ENCODE measurements around the gene FN3KRP. TPM values are rescaled to one million over a fixed set of nuclear protein-coding genes. Genes with fewer than 3 reads are reported as not detected.
A peak's percentile ranks its signal among the peaks of the same experiment; 100 is the strongest.

The FN3KRP gene
- total RNA-seq (2013), result 11.3 TPM
- 10 to 100 TPM; 16.5 to 24.8 (median 23.2) TPM for polyA plus RNA-seq
- polyA minus RNA-seq, result 5.3 and 5.7 TPM in 2 replicates
- 1.3 to 8.4 (median 6.0) reads per million in 11 experiments for total RNA-seq

- H3K9me3 ChIP-seq (replicated peaks in 1 of 2; ENCODE audit: control insufficient read depth in 1 of 2, insufficient read depth in 1 of 2, low read length in 2 of 2), result no peaks in the 10 kb centered on the region
- peak within 1 kb of the TSS; percentile 75 for H3K4me2 ChIP-seq (replicated peaks; ENCODE audit: extremely low read depth, low read length, poor library complexity, severe bottlenecking)
- H4K20me1 ChIP-seq (ENCODE audit: insufficient read depth, low read length), result no peaks in the 10 kb centered on the region
- H3K4me3 ChIP-seq (replicated peaks in 1 of 3; ENCODE audit: low read depth in 2 of 3, low read length in 3 of 3), result peak within 1 kb of the TSS; percentile 69 to 88 (median 84)
- TF ChIP-seq CTCF (IDR thresholded peaks at IDR 0.05), result no peak
- WGBS (ENCODE audit: insufficient coverage), result under 1% methylated on average over 53 of the region's 75 CpGs
- Mint-ChIP-seq H3K4me3 (peak within 1 kb of the TSS; percentile 96 to 98), H3K27me3 (ENCODE audit: low read depth in 3 of 3) (peaks cover 2 to 10% (median 4%) of the 10 kb centered on the region in 3 donors), H3K36me3 (peaks cover 23 to 26% of the 10 kb centered on the region in 2 donors), H3K27ac (peak within 1 kb of the TSS; percentile 70 to 92 (median 77)), H3K9me3 (peaks cover 0 to 2% (median 0%) of the 10 kb centered on the region in 7 donors), H3K4me1 (peaks cover 20% of the 10 kb centered on the region)
- H3K27me3 ChIP-seq (ENCODE audit: control insufficient read depth in 2 of 2, insufficient read depth in 2 of 2, low read length in 2 of 2), result no peaks in the 10 kb centered on the region
- DNase-seq, result peak; percentile 88 to 93 (median 93)
- H3K36me3 ChIP-seq (replicated peaks in 1 of 2; ENCODE audit: control insufficient read depth in 1 of 2, insufficient read depth in 2 of 2, low read length in 2 of 2), result peaks cover 19 to 26% of the 10 kb centered on the region in 2 donors
- intact Hi-C loops (cut with micrococcal nuclease), result loop anchor here (5.0 kb wide), 2 partner anchors 36 to 69 kb away; partner anchors contain the start of genes TBCD (in 1 of the 2) and WDR45B (in 1 of the 2)
- H3K79me2 ChIP-seq (ENCODE audit: insufficient read depth, low read length), result peaks cover 13% of the 10 kb centered on the region
- H3K4me1 ChIP-seq (ENCODE audit: control insufficient read depth in 1 of 2, insufficient read depth in 2 of 2, low read length in 2 of 2), result peaks cover 17 to 20% of the 10 kb centered on the region in 2 donors
- peak within 1 kb of the TSS in 1 of 2 donors; percentile 59 for H3K27ac ChIP-seq (ENCODE audit: low read depth in 1 of 2, low read length in 2 of 2)
- peak within 1 kb of the TSS; percentile 90 for H2AFZ ChIP-seq (ENCODE audit: insufficient read depth, low read depth, low read length, poor library complexity, severe bottlenecking)
- peak within 1 kb of the TSS; percentile 67 for H3K9ac ChIP-seq (ENCODE audit: insufficient read depth, low read length, poor library complexity, severe bottlenecking)
These were observed at the start of gene FN3KRP for GRCh38 chr17:82716203-82717010. TSS of gene FN3KRP (plus strand) at chr17:82716706. CDS start at chr17:82716756, 50 bp downstream.

GRCh38 chr17:82666931-82667667 is 49.4 kb upstream of the FN3KRP start:
- Histone ChIP-seq H3K4me3 (replicated peaks in 1 of 3; ENCODE audit: low read depth in 2 of 3, low read length in 3 of 3) (no peak overlapping the region), H3K4me1 (ENCODE audit: control insufficient read depth in 1 of 2, insufficient read depth in 2 of 2, low read length in 2 of 2) (peaks cover 3 to 8% of the 10 kb centered on the region in 2 donors), H3K79me2 (ENCODE audit: insufficient read depth, low read length) (no peaks in the 10 kb centered on the region), H3K27ac (ENCODE audit: low read depth in 1 of 2, low read length in 2 of 2) (no peak overlapping the region), H3K36me3 (replicated peaks in 1 of 2; ENCODE audit: control insufficient read depth in 1 of 2, insufficient read depth in 2 of 2, low read length in 2 of 2) (no peaks in the 10 kb centered on the region), H4K20me1 (ENCODE audit: insufficient read depth, low read length) (no peaks in the 10 kb centered on the region), H2AFZ (ENCODE audit: insufficient read depth, low read depth, low read length, poor library complexity, severe bottlenecking) (no peak overlapping the region), H3K9me3 (replicated peaks in 1 of 2; ENCODE audit: control insufficient read depth in 1 of 2, insufficient read depth in 1 of 2, low read length in 2 of 2) (no peaks in the 10 kb centered on the region), H3K27me3 (ENCODE audit: control insufficient read depth in 2 of 2, insufficient read depth in 2 of 2, low read length in 2 of 2) (no peaks in the 10 kb centered on the region), H3K9ac (ENCODE audit: insufficient read depth, low read length, poor library complexity, severe bottlenecking) (no peak overlapping the region), H3K4me2 (replicated peaks; ENCODE audit: extremely low read depth, low read length, poor library complexity, severe bottlenecking) (no peak overlapping the region)
- no peak for TF ChIP-seq CTCF (IDR thresholded peaks at IDR 0.05)
- no peak for DNase-seq
- 96% methylated on average over 28 of the region's 28 CpGs for WGBS (ENCODE audit: insufficient coverage)
- Mint-ChIP-seq H3K4me3 (no peak overlapping the region), H3K4me1 (peaks cover 9% of the 10 kb centered on the region), H3K9me3 (no peaks in the 10 kb centered on the region), H3K36me3 (no peaks in the 10 kb centered on the region), H3K27me3 (ENCODE audit: low read depth in 3 of 3) (peaks cover 0 to 6% (median 0%) of the 10 kb centered on the region in 3 donors), H3K27ac (no peak overlapping the region)
- intact Hi-C loops (cut with micrococcal nuclease), result loop anchor here in 1 of 2 donors (5.0 kb wide), 1 partner anchor 105 kb away; no protein-coding TSS in a partner anchor

All from CD14-positive monocyte (primary cell).